GM18870 (cell line): ENCODE data around the gene BDKRB2.

ENCODE experiments used
- ATAC-seq: cut with Tn5 transposase; IDR thresholded peaks from one replicate; pipeline ENCODE4 v1.9.1; 2021; ENCODE audit warnings: moderate library complexity; ENCODE audit not compliant: unreplicated experiment

Gene BDKRB2

GRCh38 chr14:96268431-96269358, 64.1 kb downstream of the BDKRB2 start:
- ATAC-seq, result no peak

GRCh38 chr14:96269359-96269710, 64.7 kb downstream of the BDKRB2 start:
- ATAC-seq, result no peak

GRCh38 chr14:96270565-96271420, 66.2 kb downstream of the BDKRB2 start:
- no peak for ATAC-seq

GRCh38 chr14:96271421-96271762, 66.8 kb downstream of the BDKRB2 start:
- no peak for ATAC-seq

GRCh38 chr14:96272777-96273473, 68.3 kb downstream of the BDKRB2 start:
- ATAC-seq, result no peak

- ATAC-seq, result no peak
Observed at GRCh38 chr14:96273629-96274028, 69.0 kb downstream of the BDKRB2 start.

GRCh38 chr14:96274122-96274521, 69.5 kb downstream of the BDKRB2 start:
- ATAC-seq, result no peak

GRCh38 chr14:96274543-96274942, 69.9 kb downstream of the BDKRB2 start:
- no peak for ATAC-seq

- no peak for ATAC-seq
Observed at GRCh38 chr14:96275177-96276112, 70.8 kb downstream of the BDKRB2 start.

GRCh38 chr14:96277890-96278289, 73.3 kb downstream of the BDKRB2 start:
- no peak for ATAC-seq

GRCh38 chr14:96279564-96279963, 74.9 kb downstream of the BDKRB2 start:
- ATAC-seq, result no peak

GRCh38 chr14:96280104-96280503, 75.5 kb downstream of the BDKRB2 start:
- no peak for ATAC-seq

GRCh38 chr14:96281486-96281885, 76.8 kb downstream of the BDKRB2 start:
- ATAC-seq, result no peak

GRCh38 chr14:96284008-96284407, 79.4 kb downstream of the BDKRB2 start:
- ATAC-seq, result no peak

- ATAC-seq, result no peak
Observed at GRCh38 chr14:96284430-96284829, 79.8 kb downstream of the BDKRB2 start.

- no peak for ATAC-seq
Observed at GRCh38 chr14:96285667-96286066, 81.0 kb downstream of the BDKRB2 start.

- ATAC-seq, result no peak
Observed at GRCh38 chr14:96286251-96286650, 81.6 kb downstream of the BDKRB2 start.

GRCh38 chr14:96287856-96288255, 83.2 kb downstream of the BDKRB2 start:
- no peak for ATAC-seq
